GM12878 (cell line): ENCODE data around the gene STT3B. TPM values are rescaled to one million over a fixed set of nuclear protein-coding genes. Genes with fewer than 3 reads are reported as not detected.

ENCODE experiments used
- ATAC-seq: fragments of 200-7000 bp; cut with Tn5 transposase; 3 replicates; pipeline ENCODE4 v1.9.1; 2020; ENCODE audit warnings: mild to moderate bottlenecking, moderate library complexity
- BruUV-seq: library from RNA; stranded (reverse); fragments of 400-500 nt; replicated peaks from 2 replicates; lab custom pipeline; 2021; lab: Mats Ljungman, UMichigan
- CTCF ChIA-PET: fragments of 300-600 bp; sonication (Branson Sonifier 250); formaldehyde crosslinking; extraction: SDS; loops from one replicate; lab custom pipeline; 2021; ENCODE audit warnings: inconsistent platforms; lab: Yijun Ruan, JAX
- POLR2A ChIA-PET: fragments of 350-600 bp; formaldehyde crosslinking; extraction: SDS; loops from one replicate; lab custom pipeline; 2021; ENCODE audit warnings: inconsistent platforms; lab: Charles Lee
- RAD21 ChIA-PET: fragments of 300-600 bp; sonication (Branson Sonifier 250); formaldehyde crosslinking; loops from one replicate; lab custom pipeline; 2023; ENCODE audit warnings: antibody characterized with exemption; ENCODE audit not compliant: unreplicated experiment; lab: Charles Lee
- SMC1A ChIA-PET: fragments of 300-600 bp; sonication (Branson Sonifier 250); formaldehyde crosslinking; loops from one replicate; lab custom pipeline; 2023; ENCODE audit not compliant: unreplicated experiment, uncharacterized antibody; lab: Charles Lee
- DNase-seq: peaks from one replicate; pipeline ENCODE4 v3.0.0-alpha.2; 2011; ENCODE audit warnings: low read depth, low spot score
- FAIRE-seq: peaks from 3 replicates; lab custom pipeline; 2011; peaks lifted over from hg19 to GRCh38; lab: Jason Lieb, UNC
- H2AFZ ChIP-seq: 2 replicates; pipeline ENCODE4 v1.6.0; 2011; ENCODE audit warnings: low read depth, low read length, control low read depth; ENCODE audit not compliant: control insufficient read depth
- H3K27ac ChIP-seq: 2 replicates; pipeline ENCODE4 v1.5.1; 2011; ENCODE audit warnings: control low read depth; ENCODE audit not compliant: control insufficient read depth, insufficient read depth
- H3K27me3 ChIP-seq, 2 experiments: replicated peaks in 1 of 2; 2 replicates each; pipeline versions ENCODE4 v1.6.0 to v1.6.1; 2011; ENCODE audit warnings: low read length in 1 of 2; ENCODE audit not compliant: control insufficient read depth in 2 of 2, insufficient read depth in 2 of 2
- H3K36me3 ChIP-seq, 2 experiments: 2 replicates each; pipeline ENCODE4 v1.5.1; 2011; ENCODE audit warnings: low read length in 1 of 2; ENCODE audit not compliant: control insufficient read depth in 2 of 2, insufficient read depth in 2 of 2
- H3K4me1 ChIP-seq: 2 replicates; pipeline ENCODE4 v1.6.1; 2011; ENCODE audit warnings: mild to moderate bottlenecking, low read length, moderate library complexity, mixed read lengths; ENCODE audit not compliant: control insufficient read depth, insufficient read depth
- H3K4me2 ChIP-seq: 2 replicates; pipeline ENCODE4 v1.6.0; 2011; ENCODE audit warnings: control low read depth; ENCODE audit not compliant: control insufficient read depth, insufficient read depth
- H3K4me3 ChIP-seq: fragments of 200-600 bp; sonication (generic); 2 replicates; pipeline ENCODE4 v1.5.1; 2016
- H3K79me2 ChIP-seq: 2 replicates; pipeline ENCODE4 v1.6.0; 2011; ENCODE audit warnings: low read length; ENCODE audit not compliant: control insufficient read depth, insufficient read depth
- H3K9ac ChIP-seq: 2 replicates; pipeline ENCODE4 v1.8.0; 2011; ENCODE audit warnings: low read length, control low read depth, mixed read lengths; ENCODE audit not compliant: control insufficient read depth, insufficient read depth
- H3K9me3 ChIP-seq: replicated peaks from 3 replicates; pipeline ENCODE4 v1.5.1; 2011; ENCODE audit warnings: mild to moderate bottlenecking, low read length; ENCODE audit not compliant: control insufficient read depth, insufficient read depth
- H4K20me1 ChIP-seq: 2 replicates; pipeline ENCODE4 v1.6.0; 2011; ENCODE audit not compliant: control insufficient read depth, insufficient read depth
- CHD1 ChIP-seq: IDR thresholded peaks from 2 replicates; pipeline ENCODE4 v1.6.1; 2012; ENCODE audit warnings: low read depth, low read length, improper control_type of control experiment
- CTCF ChIP-seq, 3 experiments: IDR thresholded peaks in 2 of 3; conservative IDR thresholded peaks in 1 of 3; 2 replicates each; pipeline ENCODE4 v1.5.1; 2011; ENCODE audit warnings: low read depth in 3 of 3, low read length in 3 of 3, mild to moderate bottlenecking in 3 of 3, control low read depth in 2 of 3, moderate library complexity in 2 of 3, inconsistent platforms in 1 of 3, mixed read lengths in 1 of 3; ENCODE audit not compliant: control insufficient read depth in 2 of 3, insufficient read depth in 1 of 3; ENCODE audit errors: extremely low read depth in 1 of 3
- GABPA ChIP-seq: IDR thresholded peaks from 2 replicates; pipeline ENCODE4 v1.6.1; 2014; ENCODE audit warnings: antibody characterized with exemption, low read depth, mild to moderate bottlenecking, inconsistent platforms
- MYC ChIP-seq: IDR thresholded peaks from 2 replicates; pipeline ENCODE4 v1.6.1; 2011; ENCODE audit warnings: mild to moderate bottlenecking, low read length, moderate library complexity, inconsistent platforms; ENCODE audit not compliant: insufficient read depth, insufficient replicate concordance, insufficient read length, severe bottlenecking
- NFIC ChIP-seq: IDR thresholded peaks from 2 replicates; pipeline ENCODE4 v1.6.1; 2012; ENCODE audit warnings: low read depth, mild to moderate bottlenecking, inconsistent platforms, low read length, moderate library complexity
- POU2F2 ChIP-seq: IDR thresholded peaks from 3 replicates; pipeline ENCODE4 v1.6.1; 2011; ENCODE audit warnings: low read depth, mild to moderate bottlenecking, low read length, borderline replicate concordance
- RELB ChIP-seq: fragments of 450-650 bp; IDR thresholded peaks from 2 replicates; pipeline ENCODE4 v1.6.1; 2017; ENCODE audit warnings: low read depth, mild to moderate bottlenecking, moderate library complexity
- SRF ChIP-seq, 2 experiments: IDR thresholded peaks; 2 replicates each; pipeline ENCODE4 v1.6.1; 2011; ENCODE audit warnings: low read depth in 2 of 2, low read length in 2 of 2, mild to moderate bottlenecking in 1 of 2, moderate library complexity in 1 of 2
- ZNF217 ChIP-seq: fragments of 450-650 bp; IDR thresholded peaks from 2 replicates; pipeline ENCODE4 v1.6.1; 2017; ENCODE audit warnings: antibody characterized with exemption, mild to moderate bottlenecking
- ZSCAN29 ChIP-seq: fragments of 450-650 bp; IDR thresholded peaks from 2 replicates; pipeline ENCODE4 v1.6.1; 2017; ENCODE audit warnings: mild to moderate bottlenecking, moderate library complexity
- WGBS: methylation state at CpG from one replicate; pipeline ENCODE4 v1.1.6; 2016; ENCODE audit warnings: low lambda C conversion rate; ENCODE audit not compliant: insufficient replicate concordance, insufficient coverage; ENCODE audit errors: missing lambda C conversion rate; 5-methylcytosine and 5-hydroxymethylcytosine counted together
- in situ Hi-C: fragments of 300-500 bp; cut with MboI; formaldehyde crosslinking; loops from 9 replicates; pipeline ENCODE4 v1.14.3; 2018; ENCODE audit warnings: mixed read lengths
- intact Hi-C: fragments of 100-400 bp; cut with micrococcal nuclease; formaldehyde crosslinking; loops from one replicate; pipeline ENCODE4 v1.14.2; 2022; ENCODE audit not compliant: unreplicated experiment
- polyA plus RNA-seq, 11 experiments: library from polyadenylated mRNA; depleted of rRNA in 4 of 11; unstranded in 6 of 11; stranded (reverse) in 5 of 11; fragments of >200 nt; fragmentation: Nextera tagmentation in 4 of 11; fragmentation: Illumina TruSeq in 1 of 11; extraction: Ambion mirVana in 4 of 11; extraction: Trizol in 1 of 11; gene quantifications; 1 replicate in 1 of 11; 2 replicates in 10 of 11; pipeline versions ENCODE4 v1.2.1 to v1.2.3, GENCODE V29; 2011 to 2016; ENCODE audit warnings: inconsistent platforms in 2 of 11, missing spikeins in 2 of 11, low read depth in 1 of 11
- total RNA-seq, 4 experiments: library from RNA; depleted of rRNA in 3 of 4; stranded (reverse); fragments of >200 nt in 3 of 4; fragmentation: Illumina TruSeq in 1 of 4; extraction: Trizol in 1 of 4; gene quantifications; 2 replicates each; pipeline versions ENCODE4 v1.2.1 to v1.2.3, GENCODE V29; 2013 to 2021

STT3B gene
- total and polyA plus RNA-seq, 10 of the 15 experiments (the other 5 are each of a cell fraction or from before 2014, with no cell fraction given): 19.9 to 208 (median 79.6) TPM

- peaks cover 39% of the 10 kb centered on the region for H3K79me2 ChIP-seq
Measured at GRCh38 chr3:31592764-31593163, 60.0 kb downstream of the STT3B start.

More at GRCh38 chr3:31592764-31593163, 60.0 kb downstream of the STT3B start:
- FAIRE-seq (no peak), ATAC-seq (no peak), DNase-seq (no peak)
- H4K20me1 ChIP-seq: no peaks in the 10 kb centered on the region
- no peak overlapping the region for H3K27ac ChIP-seq
- H3K4me3 ChIP-seq: no peak overlapping the region
- peaks cover 7% of the 10 kb centered on the region for H3K4me1 ChIP-seq
- H3K27me3 ChIP-seq: no peaks in the 10 kb centered on the region
- RAD21 ChIA-PET: no interaction called here
- POLR2A ChIA-PET: no interaction called here
- intact Hi-C loops (no loop called here), in situ Hi-C loops (no loop called here)
- TF ChIP-seq MYC (no peak), CTCF (IDR thresholded peaks at IDR 0.05 in 2 of 3, conservative IDR thresholded peaks at IDR 0.05 in 1 of 3; ENCODE audit: control insufficient read depth in 2 of 3, extremely low read depth in 1 of 3, insufficient read depth in 1 of 3, low read depth in 3 of 3, low read length in 3 of 3) (no peak), ZSCAN29 (no peak), POU2F2 (no peak), RELB (no peak), ZNF217 (no peak), GABPA (no peak), NFIC (no peak), CHD1 (no peak), SRF (IDR thresholded peaks at IDR 0.05; ENCODE audit: low read depth in 2 of 2, low read length in 2 of 2) (no peak)
- no peak overlapping the region for H3K4me2 ChIP-seq
- no TSS peak for BruUV-seq
- H2AFZ ChIP-seq: no peak overlapping the region
- 94% methylated on average over 2 of the region's 2 CpGs for WGBS
- SMC1A ChIA-PET: no interaction called here
- H3K36me3 ChIP-seq: peaks cover 3 to 27% of the 10 kb centered on the region in 2 experiments
- H3K9ac ChIP-seq: no peak overlapping the region
- CTCF ChIA-PET: no interaction called here
- H3K9me3 ChIP-seq: peaks cover 20% of the 10 kb centered on the region
